DND-41 (cell line): Measurements from ENCODE around the gene MRPL21.

ENCODE experiments used
- ATAC-seq: fragments of 200-7000 bp; cut with Tn5 transposase; 3 replicates; pipeline ENCODE4 v1.9.1; 2021; ENCODE audit warnings: low read depth; ENCODE audit not compliant: insufficient read depth
- DNase-seq: peaks from one replicate; pipeline ENCODE4 v3.0.0-alpha.2; 2020
- H2AFZ ChIP-seq: 2 replicates; pipeline ENCODE4 v1.6.0; 2012; ENCODE audit warnings: low read depth, low read length
- H3K27ac ChIP-seq: 2 replicates; pipeline ENCODE4 v1.5.1; 2012; ENCODE audit warnings: low read length, inconsistent platforms
- H3K27me3 ChIP-seq: fragments of 200-600 bp; sonication (generic); 2 replicates; pipeline ENCODE4 v1.6.0; 2012; ENCODE audit warnings: low read length, mild to moderate bottlenecking, inconsistent platforms; ENCODE audit not compliant: insufficient read depth, poor library complexity
- H3K36me3 ChIP-seq: 2 replicates; pipeline ENCODE4 v1.5.1; 2012; ENCODE audit warnings: low read length, inconsistent platforms; ENCODE audit not compliant: insufficient read depth
- H3K4me1 ChIP-seq: 2 replicates; pipeline ENCODE4 v1.5.1; 2012; ENCODE audit warnings: mild to moderate bottlenecking, low read length; ENCODE audit not compliant: insufficient read depth
- H3K4me2 ChIP-seq: 2 replicates; pipeline ENCODE4 v1.6.0; 2012; ENCODE audit warnings: mild to moderate bottlenecking, moderate library complexity, low read length, inconsistent platforms; ENCODE audit not compliant: insufficient read depth
- H3K4me3 ChIP-seq, 2 experiments: fragments of 200-600 bp in 1 of 2; shearing (Covaris generic) in 1 of 2; 2 replicates each; pipeline ENCODE4 v1.5.1; 2012 to 2016; ENCODE audit warnings: inconsistent platforms in 2 of 2, low read length in 2 of 2, mild to moderate bottlenecking in 2 of 2, low read depth in 1 of 2, moderate library complexity in 1 of 2
- H3K79me2 ChIP-seq: 2 replicates; pipeline ENCODE4 v1.6.0; 2012; ENCODE audit warnings: low read length, inconsistent platforms; ENCODE audit not compliant: insufficient read depth
- H3K9ac ChIP-seq: 2 replicates; pipeline ENCODE4 v1.6.0; 2012; ENCODE audit warnings: low read depth, mild to moderate bottlenecking, inconsistent platforms, low read length, moderate library complexity
- H3K9me3 ChIP-seq: 2 replicates; pipeline ENCODE4 v1.5.1; 2012; ENCODE audit warnings: low read length, moderate library complexity, mild to moderate bottlenecking, inconsistent platforms; ENCODE audit not compliant: insufficient read depth, severe bottlenecking
- H4K20me1 ChIP-seq: 2 replicates; pipeline ENCODE4 v1.6.0; 2012; ENCODE audit warnings: low read length; ENCODE audit not compliant: insufficient read depth
- EZH2 ChIP-seq: IDR thresholded peaks from 3 replicates; pipeline ENCODE4 v1.6.1; 2012; ENCODE audit warnings: borderline replicate concordance, low read depth, mild to moderate bottlenecking, moderate library complexity, low read length, inconsistent platforms; ENCODE audit not compliant: severe bottlenecking
- TF ChIP-seq, protein P1 (sequence below): IDR thresholded peaks from 2 replicates; pipeline ENCODE4 v1.5.1; 2012; ENCODE audit warnings: borderline replicate concordance, low read length, moderate library complexity, mild to moderate bottlenecking; ENCODE audit not compliant: poor library complexity, severe bottlenecking; ENCODE audit errors: extremely low read depth

The MRPL21 gene

DNA sequence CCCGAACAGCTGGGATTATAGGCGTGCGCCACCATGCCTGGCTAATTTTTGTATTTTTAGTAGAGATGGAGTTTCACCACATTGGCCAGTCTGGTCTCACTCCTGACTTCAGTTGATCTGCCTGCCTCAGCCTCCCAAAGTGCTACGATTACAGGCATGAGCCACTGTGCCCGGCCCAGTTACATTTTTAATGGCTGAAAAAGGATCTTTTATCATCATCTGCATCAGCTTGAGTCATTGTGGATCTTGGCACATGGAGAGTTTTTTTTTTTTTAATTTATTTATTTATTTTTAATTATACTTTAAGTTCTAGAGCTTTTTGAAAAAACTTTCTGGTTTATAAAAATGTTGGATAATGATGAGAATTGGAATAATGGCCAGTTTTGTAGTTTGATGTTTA lies 8.6 kb upstream of the MRPL21 start:
- no peak overlapping the region for H3K27ac ChIP-seq
- no peaks in the 10 kb centered on the region for H3K9me3 ChIP-seq
- no peak for ATAC-seq
- no peaks in the 10 kb centered on the region for H3K4me1 ChIP-seq
- H2AFZ ChIP-seq = no peak overlapping the region
- DNase-seq = no peak
- H4K20me1 ChIP-seq = peaks cover 6% of the 10 kb centered on the region
- TF ChIP-seq EZH2 = no peak
- TF ChIP-seq, protein P1, sequence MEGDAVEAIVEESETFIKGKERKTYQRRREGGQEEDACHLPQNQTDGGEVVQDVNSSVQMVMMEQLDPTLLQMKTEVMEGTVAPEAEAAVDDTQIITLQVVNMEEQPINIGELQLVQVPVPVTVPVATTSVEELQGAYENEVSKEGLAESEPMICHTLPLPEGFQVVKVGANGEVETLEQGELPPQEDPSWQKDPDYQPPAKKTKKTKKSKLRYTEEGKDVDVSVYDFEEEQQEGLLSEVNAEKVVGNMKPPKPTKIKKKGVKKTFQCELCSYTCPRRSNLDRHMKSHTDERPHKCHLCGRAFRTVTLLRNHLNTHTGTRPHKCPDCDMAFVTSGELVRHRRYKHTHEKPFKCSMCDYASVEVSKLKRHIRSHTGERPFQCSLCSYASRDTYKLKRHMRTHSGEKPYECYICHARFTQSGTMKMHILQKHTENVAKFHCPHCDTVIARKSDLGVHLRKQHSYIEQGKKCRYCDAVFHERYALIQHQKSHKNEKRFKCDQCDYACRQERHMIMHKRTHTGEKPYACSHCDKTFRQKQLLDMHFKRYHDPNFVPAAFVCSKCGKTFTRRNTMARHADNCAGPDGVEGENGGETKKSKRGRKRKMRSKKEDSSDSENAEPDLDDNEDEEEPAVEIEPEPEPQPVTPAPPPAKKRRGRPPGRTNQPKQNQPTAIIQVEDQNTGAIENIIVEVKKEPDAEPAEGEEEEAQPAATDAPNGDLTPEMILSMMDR = no peak
- no peak overlapping the region for H3K9ac ChIP-seq
- H3K4me2 ChIP-seq = no peak overlapping the region
- no peaks in the 10 kb centered on the region for H3K27me3 ChIP-seq
- H3K36me3 ChIP-seq = peaks cover 82% of the 10 kb centered on the region
- peaks cover 1% of the 10 kb centered on the region; the same call in 1 of the 2 replicates for H3K79me2 ChIP-seq
- H3K4me3 ChIP-seq = no peak overlapping the region

DNA sequence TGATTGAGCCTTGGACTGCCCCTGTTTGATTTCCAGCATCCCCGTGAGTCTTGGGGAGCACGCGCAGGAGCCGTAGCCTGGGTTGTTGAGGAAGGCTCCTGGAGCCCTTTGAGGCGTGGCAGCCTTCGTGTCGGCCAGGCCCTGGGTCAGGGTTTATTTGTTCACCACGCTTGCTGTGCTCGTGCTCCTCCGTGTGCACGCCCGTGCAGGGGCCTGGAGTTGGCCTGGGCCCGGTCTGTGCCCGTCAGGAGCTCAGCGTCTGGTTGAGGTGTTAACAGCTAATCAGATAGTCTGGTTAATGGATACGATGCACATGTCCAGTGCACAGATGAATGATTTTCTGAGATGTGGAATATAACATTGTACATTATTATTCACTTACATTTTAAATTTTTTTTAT lies 8.1 kb upstream of the MRPL21 start:
- peaks cover 83% of the 10 kb centered on the region for H3K36me3 ChIP-seq

DNA sequence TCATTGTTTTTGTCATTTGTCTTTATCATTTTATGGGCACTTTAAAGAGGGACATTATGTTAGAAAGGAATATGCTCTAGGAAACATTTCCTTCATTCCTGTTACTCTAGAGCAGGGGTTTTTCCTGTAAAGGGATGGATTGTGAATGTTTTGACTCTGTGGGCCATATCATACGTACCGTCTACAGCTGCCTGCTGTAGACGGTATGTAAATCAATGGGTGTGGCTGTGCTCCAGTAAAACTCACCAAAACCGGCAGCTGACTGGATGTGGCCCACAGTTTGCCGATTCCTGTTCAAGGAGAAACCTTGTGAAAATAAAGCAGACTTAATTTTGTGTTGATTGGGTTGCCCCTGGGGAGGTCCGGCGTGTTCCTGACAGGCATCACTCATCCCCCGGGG lies 7.3 kb upstream of the MRPL21 start:
- ATAC-seq = no peak
- H2AFZ ChIP-seq = no peak overlapping the region
- TF ChIP-seq, protein P1 = no peak
- TF ChIP-seq EZH2 = no peak
- H3K27me3 ChIP-seq = no peaks in the 10 kb centered on the region
- peaks cover under 1% of the 10 kb centered on the region; the same call in 1 of the 2 replicates for H4K20me1 ChIP-seq
- peaks cover 79% of the 10 kb centered on the region for H3K36me3 ChIP-seq
- no peak overlapping the region for H3K9ac ChIP-seq
- H3K27ac ChIP-seq = no peak overlapping the region
- DNase-seq = no peak
- H3K4me3 ChIP-seq = no peak overlapping the region
- peaks cover 8% of the 10 kb centered on the region for H3K79me2 ChIP-seq
- peaks cover 3% of the 10 kb centered on the region; the same call in 1 of the 2 replicates for H3K4me1 ChIP-seq
- H3K4me2 ChIP-seq = no peak overlapping the region
- H3K9me3 ChIP-seq = no peaks in the 10 kb centered on the region

More for the DNA sequence above, 8.1 kb upstream of the MRPL21 start:
- no peak for TF ChIP-seq EZH2
- TF ChIP-seq, protein P1 = no peak
- H3K4me3 ChIP-seq = no peak overlapping the region
- H3K4me1 ChIP-seq = no peaks in the 10 kb centered on the region
- H3K79me2 ChIP-seq = peaks cover 4% of the 10 kb centered on the region; the same call in 1 of the 2 replicates
- H3K4me2 ChIP-seq = no peak overlapping the region
- H3K27ac ChIP-seq = no peak overlapping the region
- DNase-seq (no peak), ATAC-seq (no peak)
- peaks cover 6% of the 10 kb centered on the region for H4K20me1 ChIP-seq
- no peaks in the 10 kb centered on the region for H3K9me3 ChIP-seq
- H3K27me3 ChIP-seq = no peaks in the 10 kb centered on the region
- H3K9ac ChIP-seq = no peak overlapping the region
- no peak overlapping the region for H2AFZ ChIP-seq

DNA sequence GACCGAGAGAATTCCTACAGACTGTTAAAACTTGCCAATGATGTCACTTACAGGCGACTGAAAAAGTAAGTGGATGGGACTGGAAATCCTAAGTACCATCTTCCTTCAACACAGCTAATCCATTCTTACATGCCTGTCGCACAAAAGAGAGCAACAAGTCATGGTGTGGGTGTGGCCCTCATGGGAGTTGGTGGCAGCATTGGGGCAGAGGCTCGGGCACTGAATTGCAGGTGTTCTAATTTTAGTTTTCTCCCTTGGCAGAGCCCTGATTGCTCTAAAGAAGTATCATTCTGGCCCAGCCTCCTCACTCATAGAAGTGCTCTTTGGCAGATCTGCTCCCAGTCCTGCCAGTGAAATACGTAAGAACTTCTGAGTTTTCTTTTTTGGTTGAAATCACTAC lies 4.6 kb upstream of the MRPL21 start:
- H3K9me3 ChIP-seq = no peaks in the 10 kb centered on the region
- ATAC-seq (no peak), DNase-seq (no peak)
- H3K27ac ChIP-seq = no peak overlapping the region
- H3K79me2 ChIP-seq = peaks cover 35% of the 10 kb centered on the region
- H3K4me3 ChIP-seq = no peak overlapping the region
- peaks cover 65% of the 10 kb centered on the region for H3K36me3 ChIP-seq
- H3K4me2 ChIP-seq = no peak overlapping the region
- no peaks in the 10 kb centered on the region for H3K27me3 ChIP-seq
- no peak overlapping the region for H3K9ac ChIP-seq
- H2AFZ ChIP-seq = no peak overlapping the region
- no peaks in the 10 kb centered on the region; the same call in 1 of the 2 replicates for H4K20me1 ChIP-seq
- TF ChIP-seq EZH2 = no peak
- TF ChIP-seq, protein P1 = no peak
- H3K4me1 ChIP-seq = peaks cover 19% of the 10 kb centered on the region
